ENCODE data around the gene NEDD4L.

GRCh38 chr18:58056852-58057251 lies 12.8 kb downstream of the NEDD4L start:
- no peak for TF ChIP-seq CTCF (IDR thresholded peaks at IDR 0.05; ENCODE audit: insufficient read depth, low read depth, low read length)
- TF ChIP-seq EZH2 (IDR thresholded peaks at IDR 0.05; ENCODE audit: insufficient read depth, low read length): no peak
